ELF-1 (cell line): ENCODE results near the gene KIAA0319L.

Source experiments
- DNase-seq: peaks from one replicate; pipeline ENCODE4 v3.0.0-alpha.2; 2016; ENCODE audit warnings: low read depth, low spot score

Gene KIAA0319L

GRCh38 chr1:35386959-35387358 is 170.2 kb downstream of the KIAA0319L start:
- no peak for DNase-seq

GRCh38 chr1:35386290-35386689 is 170.9 kb downstream of the KIAA0319L start:
- DNase-seq = peak; percentile 16
